ENCODE data around the gene ITK. TPM values are rescaled to one million over a fixed set of nuclear protein-coding genes. Genes with fewer than 3 reads are reported as not detected.

ITK gene
- total RNA-seq, 6 experiments from 2014 or later: 0.35 to 1.2 (median 0.74) TPM

GRCh38 chr5:157155297-157155696 is 25.3 kb upstream of the ITK start:
- Histone ChIP-seq H3K36me3 (no peaks in the 10 kb centered on the region), H3K9me3 (no peaks in the 10 kb centered on the region), H3K27me3 (no peaks in the 10 kb centered on the region), H3K4me1 (no peaks in the 10 kb centered on the region), H3K4me3 (no peak overlapping the region), H3K27ac (no peak overlapping the region)
- 63% methylated on average over 3 of the region's 3 CpGs for WGBS (ENCODE audit: insufficient coverage, low coverage, low lambda C conversion rate, missing lambda C conversion rate)
- TF ChIP-seq POLR2A (IDR thresholded peaks at IDR 0.05): no peak
- TF ChIP-seq, protein P1, sequence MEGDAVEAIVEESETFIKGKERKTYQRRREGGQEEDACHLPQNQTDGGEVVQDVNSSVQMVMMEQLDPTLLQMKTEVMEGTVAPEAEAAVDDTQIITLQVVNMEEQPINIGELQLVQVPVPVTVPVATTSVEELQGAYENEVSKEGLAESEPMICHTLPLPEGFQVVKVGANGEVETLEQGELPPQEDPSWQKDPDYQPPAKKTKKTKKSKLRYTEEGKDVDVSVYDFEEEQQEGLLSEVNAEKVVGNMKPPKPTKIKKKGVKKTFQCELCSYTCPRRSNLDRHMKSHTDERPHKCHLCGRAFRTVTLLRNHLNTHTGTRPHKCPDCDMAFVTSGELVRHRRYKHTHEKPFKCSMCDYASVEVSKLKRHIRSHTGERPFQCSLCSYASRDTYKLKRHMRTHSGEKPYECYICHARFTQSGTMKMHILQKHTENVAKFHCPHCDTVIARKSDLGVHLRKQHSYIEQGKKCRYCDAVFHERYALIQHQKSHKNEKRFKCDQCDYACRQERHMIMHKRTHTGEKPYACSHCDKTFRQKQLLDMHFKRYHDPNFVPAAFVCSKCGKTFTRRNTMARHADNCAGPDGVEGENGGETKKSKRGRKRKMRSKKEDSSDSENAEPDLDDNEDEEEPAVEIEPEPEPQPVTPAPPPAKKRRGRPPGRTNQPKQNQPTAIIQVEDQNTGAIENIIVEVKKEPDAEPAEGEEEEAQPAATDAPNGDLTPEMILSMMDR (IDR thresholded peaks at IDR 0.05): no peak
- intact Hi-C loops (cut with DNase I): no loop called here
- DNase-seq (no peak), ATAC-seq (no peak)

DNA sequence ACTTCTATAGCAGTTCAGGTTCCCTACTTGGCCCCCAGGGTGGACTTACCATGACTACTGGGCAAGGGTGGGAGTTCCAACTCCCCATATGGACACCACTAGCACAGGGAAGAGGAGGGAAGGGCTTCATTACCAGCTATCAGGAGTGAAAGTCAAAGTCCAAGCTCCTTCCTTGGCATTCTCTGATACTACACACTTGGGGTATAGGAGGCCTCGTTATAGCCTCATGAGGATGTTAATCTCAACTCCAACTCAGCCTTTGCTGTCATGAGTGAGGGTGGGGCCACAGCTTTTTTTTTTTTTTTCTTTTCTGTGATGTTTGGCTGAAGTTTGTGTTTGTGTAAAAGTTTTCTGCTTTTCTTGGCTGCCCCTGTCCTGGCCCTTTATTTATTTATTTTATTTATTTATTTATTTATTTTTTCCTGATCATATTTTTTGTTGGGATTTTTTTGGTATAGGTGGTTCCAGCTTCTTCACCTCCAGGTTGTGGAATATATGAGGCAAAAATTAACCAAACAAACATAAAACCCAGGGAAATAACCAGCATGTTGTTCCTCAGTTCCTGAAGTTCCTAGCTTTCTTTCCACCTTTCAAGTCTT is 23.2 kb upstream of the ITK start:
- WGBS (ENCODE audit: insufficient coverage, low coverage, low lambda C conversion rate, missing lambda C conversion rate): 17% methylated on average over 1 of the region's 1 CpG
- Histone ChIP-seq H3K4me3 (no peak overlapping the region), H3K27ac (no peak overlapping the region), H3K9me3 (no peaks in the 10 kb centered on the region), H3K4me1 (no peaks in the 10 kb centered on the region), H3K27me3 (no peaks in the 10 kb centered on the region), H3K36me3 (no peaks in the 10 kb centered on the region)
- TF ChIP-seq, protein P1 (IDR thresholded peaks at IDR 0.05): no peak
- TF ChIP-seq POLR2A (IDR thresholded peaks at IDR 0.05): no peak
- intact Hi-C loops (cut with DNase I): no loop called here
- ATAC-seq (no peak), DNase-seq (no peak)

DNA sequence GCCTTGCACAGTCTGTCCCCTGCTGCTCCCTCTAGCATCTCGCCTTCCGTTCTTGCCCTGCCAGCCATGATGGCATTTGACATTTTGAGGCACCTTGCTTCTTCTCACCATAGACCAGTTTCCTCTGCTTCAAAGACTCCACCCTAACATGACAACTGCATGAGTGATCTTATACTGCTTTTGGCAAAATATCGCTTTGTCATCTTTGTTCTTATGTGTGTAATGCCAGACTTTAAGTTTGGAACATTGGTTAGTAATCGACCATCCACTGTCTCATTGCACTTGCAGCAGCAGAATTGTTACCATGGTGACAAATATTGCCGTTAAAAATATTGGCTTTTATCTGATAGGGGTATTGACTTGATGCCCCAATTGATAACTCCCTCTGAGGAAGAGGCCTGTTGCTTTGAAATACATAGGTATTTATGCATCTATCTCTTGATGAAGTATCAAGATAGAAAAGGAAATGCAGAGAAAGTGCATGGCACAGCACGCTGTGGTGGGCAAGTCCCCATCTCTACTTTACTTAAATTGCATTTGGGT is 21.4 kb upstream of the ITK start:
- intact Hi-C loops (cut with DNase I): no loop called here
- ATAC-seq (no peak), DNase-seq (no peak)
- Histone ChIP-seq H3K36me3 (no peaks in the 10 kb centered on the region), H3K9me3 (no peaks in the 10 kb centered on the region), H3K4me1 (no peaks in the 10 kb centered on the region), H3K27ac (no peak overlapping the region), H3K27me3 (no peaks in the 10 kb centered on the region), H3K4me3 (no peak overlapping the region)
- TF ChIP-seq POLR2A (IDR thresholded peaks at IDR 0.05): no peak
- TF ChIP-seq, protein P1 (IDR thresholded peaks at IDR 0.05): no peak
- 60% methylated on average over 5 of the region's 6 CpGs for WGBS (ENCODE audit: insufficient coverage, low coverage, low lambda C conversion rate, missing lambda C conversion rate)

DNA sequence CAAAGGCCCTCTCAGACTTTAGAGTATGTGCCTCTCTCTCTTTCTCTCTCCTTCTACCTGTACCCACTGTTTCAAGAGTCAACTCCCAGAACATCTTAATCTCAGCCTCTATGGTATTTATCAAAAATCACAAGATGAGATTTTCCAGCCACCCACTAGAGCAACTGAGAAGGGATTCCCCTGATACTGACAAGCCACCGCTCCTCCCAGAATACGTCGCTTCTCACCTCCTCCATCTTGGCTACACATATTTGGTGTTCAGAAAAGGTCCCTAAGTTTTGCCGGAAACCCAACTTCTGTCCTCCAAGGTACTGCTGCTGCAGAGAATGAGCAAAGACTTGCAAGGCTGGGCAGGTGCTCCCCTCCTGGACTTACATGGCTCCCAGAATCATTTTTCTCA is 20.6 kb upstream of the ITK start:
- DNase-seq (no peak), ATAC-seq (no peak)
- Histone ChIP-seq H3K9me3 (no peaks in the 10 kb centered on the region), H3K27me3 (no peaks in the 10 kb centered on the region), H3K27ac (no peak overlapping the region), H3K4me3 (no peak overlapping the region), H3K36me3 (no peaks in the 10 kb centered on the region), H3K4me1 (no peaks in the 10 kb centered on the region)
- WGBS (ENCODE audit: insufficient coverage, low coverage, low lambda C conversion rate, missing lambda C conversion rate): 75% methylated on average over 4 of the region's 4 CpGs
- intact Hi-C loops (cut with DNase I): no loop called here
- TF ChIP-seq, protein P1 (IDR thresholded peaks at IDR 0.05): no peak
